WTC11 (cell line): ENCODE results near the gene MYO1H. TPM values are rescaled to one million over a fixed set of nuclear protein-coding genes. Genes with fewer than 3 reads are reported as not detected.

Experiments
- ATAC-seq: fragments of 200-7000 bp; cut with Tn5 transposase; 2 replicates; pipeline ENCODE4 v1.10.0; 2021; ENCODE audit warnings: mild to moderate bottlenecking, moderate library complexity
- CTCF ChIA-PET: fragments of 300-600 bp; sonication (Branson Sonifier 250); formaldehyde crosslinking; loops from one replicate; lab custom pipeline; 2021; ENCODE audit warnings: antibody characterized with exemption; lab: Charles Lee
- POLR2A ChIA-PET: fragments of 350-600 bp; sonication (Branson Sonifier 250); formaldehyde crosslinking; loops from one replicate; lab custom pipeline; 2021; ENCODE audit warnings: antibody characterized with exemption; lab: Charles Lee
- DNase-seq: peaks from one replicate; pipeline ENCODE4 v3.0.0; 2021; ENCODE audit warnings: low spot score
- H3K27ac Mint-ChIP-seq: 2 replicates; pipeline ENCODE4 v1.8.0; 2021; ENCODE audit warnings: mixed read lengths
- H3K27me3 Mint-ChIP-seq: 2 replicates; pipeline ENCODE4 v1.8.0; 2021; ENCODE audit warnings: low read depth, mild to moderate bottlenecking, moderate library complexity, mixed read lengths
- H3K36me3 Mint-ChIP-seq: 2 replicates; pipeline ENCODE4 v1.8.0; 2021; ENCODE audit warnings: mixed read lengths
- H3K4me1 Mint-ChIP-seq: 2 replicates; pipeline ENCODE4 v1.8.0; 2022; ENCODE audit warnings: mixed read lengths
- H3K4me3 Mint-ChIP-seq: 2 replicates; pipeline ENCODE4 v1.8.0; 2021; ENCODE audit warnings: mild to moderate bottlenecking, moderate library complexity, mixed read lengths
- H3K9me3 Mint-ChIP-seq: 2 replicates; pipeline ENCODE4 v1.8.0; 2021; ENCODE audit warnings: mixed read lengths
- AR ChIP-seq: fragments of 250-450 bp; sonication (Bioruptor Pico); IDR thresholded peaks from 2 replicates; pipeline ENCODE4 v1.9.0; 2021; ENCODE audit warnings: mild to moderate bottlenecking
- ATF3 ChIP-seq: sonication (generic); formaldehyde crosslinking; conservative IDR thresholded peaks from 2 replicates; pipeline ENCODE4 v1.8.1; 2022; ENCODE audit warnings: mild to moderate bottlenecking, missing genetic modification reagents
- E2F1 ChIP-seq: sonication (generic); formaldehyde crosslinking; IDR thresholded peaks from 2 replicates; pipeline ENCODE4 v1.8.0; 2022; ENCODE audit warnings: mild to moderate bottlenecking, missing genetic modification reagents
- FOXJ3 ChIP-seq: sonication (generic); formaldehyde crosslinking; IDR thresholded peaks from 2 replicates; pipeline ENCODE4 v1.9.0; 2021; ENCODE audit warnings: missing genetic modification reagents, mild to moderate bottlenecking, borderline replicate concordance
- FOXK1 ChIP-seq: sonication (generic); formaldehyde crosslinking; IDR thresholded peaks from 2 replicates; pipeline ENCODE4 v1.8.0; 2022; ENCODE audit warnings: mild to moderate bottlenecking, moderate library complexity, missing genetic modification reagents
- HMGXB4 ChIP-seq: sonication (generic); formaldehyde crosslinking; IDR thresholded peaks from 2 replicates; pipeline ENCODE4 v1.8.1; 2023; ENCODE audit warnings: mild to moderate bottlenecking, moderate library complexity, missing genetic modification reagents
- NR3C1 ChIP-seq: sonication (generic); formaldehyde crosslinking; conservative IDR thresholded peaks from 2 replicates; pipeline ENCODE4 v1.8.1; 2023; ENCODE audit warnings: low read depth, mild to moderate bottlenecking, missing genetic modification reagents
- SOX15 ChIP-seq: fragments of 250-450 bp; sonication (Bioruptor Pico); IDR thresholded peaks from 2 replicates; pipeline ENCODE4 v1.9.0; 2021; ENCODE audit warnings: mild to moderate bottlenecking
- STAT6 ChIP-seq: sonication (generic); formaldehyde crosslinking; conservative IDR thresholded peaks from 2 replicates; pipeline ENCODE4 v1.8.1; 2023; ENCODE audit warnings: mild to moderate bottlenecking, low read depth, missing genetic modification reagents, moderate library complexity
- TEAD4 ChIP-seq: sonication (generic); formaldehyde crosslinking; IDR thresholded peaks from 2 replicates; pipeline ENCODE4 v1.8.0; 2022; ENCODE audit warnings: mild to moderate bottlenecking, missing genetic modification reagents
- ZNF121 ChIP-seq: sonication (generic); formaldehyde crosslinking; IDR thresholded peaks from 2 replicates; pipeline ENCODE4 v1.8.0; 2023; ENCODE audit warnings: missing genetic modification reagents
- ZNF512 ChIP-seq: sonication (generic); formaldehyde crosslinking; IDR thresholded peaks from 2 replicates; pipeline ENCODE4 v1.8.1; 2022; ENCODE audit warnings: missing genetic modification reagents, borderline replicate concordance
- total RNA-seq: library from RNA; stranded (reverse); gene quantifications from 3 replicates; pipeline ENCODE4 v1.2.3, GENCODE V29; 2021

Gene MYO1H
- total RNA-seq, 1 experiment from 2014 or later = 0.44 TPM

- TF ChIP-seq NR3C1 (CRISPR knock-in tag) = no peak
- no peak for TF ChIP-seq STAT6 (CRISPR knock-in tag)
- no peak for TF ChIP-seq ZNF121 (CRISPR knock-in tag)
- no peak for TF ChIP-seq TEAD4 (CRISPR knock-in tag)
- no peak for TF ChIP-seq ZNF512 (CRISPR knock-in tag)
Measured at GRCh38 chr12:109493090-109493489, 145.4 kb downstream of the MYO1H start (continued).

GRCh38 chr12:109493938-109494337 lies 146.2 kb downstream of the MYO1H start:
- H3K9me3 Mint-ChIP-seq = peaks cover 26% of the 10 kb centered on the region
- ATAC-seq (no peak), DNase-seq (no peak)
- H3K4me3 Mint-ChIP-seq = no peak overlapping the region
- H3K36me3 Mint-ChIP-seq = peaks cover 70% of the 10 kb centered on the region
- H3K27ac Mint-ChIP-seq = no peak overlapping the region
- POLR2A ChIA-PET = no interaction called here
- H3K4me1 Mint-ChIP-seq = no peaks in the 10 kb centered on the region
- no peak for TF ChIP-seq AR (CRISPR knock-in tag)
- TF ChIP-seq FOXK1 (CRISPR knock-in tag) = no peak
- TF ChIP-seq E2F1 (CRISPR knock-in tag) = no peak
- TF ChIP-seq HMGXB4 = no peak
- TF ChIP-seq SOX15 (CRISPR knock-in tag) = no peak
- no peak for TF ChIP-seq TEAD4 (CRISPR knock-in tag)
- CTCF ChIA-PET = interaction anchor here (0.8 kb wide), 1 partner anchor 25 kb away, joined by 4 read pairs; no protein-coding TSS in a partner anchor
- H3K27me3 Mint-ChIP-seq = no peaks in the 10 kb centered on the region

- ChIA-PET POLR2A (no interaction called here), CTCF (no interaction called here)
- no peak overlapping the region for H3K27ac Mint-ChIP-seq
- peaks cover 26% of the 10 kb centered on the region for H3K9me3 Mint-ChIP-seq
- no peaks in the 10 kb centered on the region for H3K4me1 Mint-ChIP-seq
- TF ChIP-seq AR (CRISPR knock-in tag) = no peak
- no peak for TF ChIP-seq FOXJ3
- no peak for TF ChIP-seq ATF3
- DNase-seq (no peak), ATAC-seq (no peak)
- peaks cover 69% of the 10 kb centered on the region for H3K36me3 Mint-ChIP-seq
- H3K4me3 Mint-ChIP-seq = no peak overlapping the region
- no peaks in the 10 kb centered on the region for H3K27me3 Mint-ChIP-seq
Measured at GRCh38 chr12:109494348-109494881, 146.7 kb downstream of the MYO1H start.
